Endothelial cell (in vitro differentiated cells): ENCODE data around the gene AGT. TPM values are rescaled to one million over a fixed set of nuclear protein-coding genes. Genes with fewer than 3 reads are reported as not detected.

ENCODE experiments used
- DNase-seq: peaks from one replicate; pipeline ENCODE4 v3.0.0; 2021; ENCODE audit warnings: low spot score
- H3K27ac Mint-ChIP-seq: one replicate; pipeline ENCODE4 v1.8.0; 2021; ENCODE audit warnings: mixed read lengths, inconsistent platforms; ENCODE audit not compliant: unreplicated experiment
- H3K27me3 Mint-ChIP-seq: one replicate; pipeline ENCODE4 v1.8.0; 2021; ENCODE audit warnings: mild to moderate bottlenecking, moderate library complexity, mixed read lengths, inconsistent platforms; ENCODE audit not compliant: unreplicated experiment
- H3K36me3 Mint-ChIP-seq: one replicate; pipeline ENCODE4 v1.8.0; 2021; ENCODE audit warnings: mild to moderate bottlenecking, low read depth, mixed read lengths, inconsistent platforms; ENCODE audit not compliant: unreplicated experiment
- H3K4me1 Mint-ChIP-seq: one replicate; pipeline ENCODE4 v1.8.0; 2021; ENCODE audit warnings: mild to moderate bottlenecking, mixed read lengths, inconsistent platforms; ENCODE audit not compliant: unreplicated experiment
- H3K4me3 Mint-ChIP-seq: one replicate; pipeline ENCODE4 v1.8.0; 2021; ENCODE audit warnings: mild to moderate bottlenecking, mixed read lengths, inconsistent platforms; ENCODE audit not compliant: unreplicated experiment
- H3K9me3 Mint-ChIP-seq: one replicate; pipeline ENCODE4 v1.8.0; 2021; ENCODE audit warnings: mixed read lengths, inconsistent platforms; ENCODE audit not compliant: unreplicated experiment
- total RNA-seq: library from RNA; stranded (reverse); fragmentation: NEBNext Ultra II Directional; extraction: Animal tissue kit (Norgen Biotek cat#: 25700); gene quantifications from one replicate; pipeline ENCODE4 v1.2.1, GENCODE V29; 2021; ENCODE audit not compliant: unreplicated experiment
- TF ChIP-seq, protein P1 (sequence below): fragments of 200-600 bp; sonication (generic); IDR thresholded peaks from one replicate; pipeline ENCODE4 v1.5.0; 2021; ENCODE audit warnings: antibody characterized with exemption; ENCODE audit not compliant: unreplicated experiment

The AGT gene
- total RNA-seq, 1 donor from 2014 or later, result not detected

DNA sequence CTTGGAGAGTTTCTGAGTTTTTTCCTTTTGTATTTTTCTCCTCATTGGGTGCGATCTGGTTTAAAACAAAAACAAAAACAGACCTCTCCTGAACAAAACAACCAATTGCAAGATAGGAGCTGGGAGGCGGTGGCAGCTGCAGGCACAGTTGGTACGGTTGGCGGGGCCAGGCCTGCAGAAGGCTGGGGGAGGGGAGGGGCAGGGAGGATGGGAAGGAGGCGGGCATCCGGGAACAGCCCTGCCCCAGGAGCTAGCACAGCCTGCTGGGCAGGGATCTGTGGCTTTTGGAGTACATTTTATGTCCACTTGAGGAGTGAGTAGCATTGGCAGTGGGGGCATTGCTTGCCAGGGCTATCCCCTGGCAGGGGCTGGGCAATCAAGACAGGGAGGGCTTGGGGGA, 38.5 kb upstream of the AGT start:
- Mint-ChIP-seq H3K27ac (no peak overlapping the region), H3K27me3 (peaks cover 12% of the 10 kb centered on the region), H3K36me3 (no peaks in the 10 kb centered on the region), H3K4me3 (no peak overlapping the region), H3K9me3 (no peaks in the 10 kb centered on the region), H3K4me1 (peaks cover 6% of the 10 kb centered on the region)
- TF ChIP-seq, protein P1, sequence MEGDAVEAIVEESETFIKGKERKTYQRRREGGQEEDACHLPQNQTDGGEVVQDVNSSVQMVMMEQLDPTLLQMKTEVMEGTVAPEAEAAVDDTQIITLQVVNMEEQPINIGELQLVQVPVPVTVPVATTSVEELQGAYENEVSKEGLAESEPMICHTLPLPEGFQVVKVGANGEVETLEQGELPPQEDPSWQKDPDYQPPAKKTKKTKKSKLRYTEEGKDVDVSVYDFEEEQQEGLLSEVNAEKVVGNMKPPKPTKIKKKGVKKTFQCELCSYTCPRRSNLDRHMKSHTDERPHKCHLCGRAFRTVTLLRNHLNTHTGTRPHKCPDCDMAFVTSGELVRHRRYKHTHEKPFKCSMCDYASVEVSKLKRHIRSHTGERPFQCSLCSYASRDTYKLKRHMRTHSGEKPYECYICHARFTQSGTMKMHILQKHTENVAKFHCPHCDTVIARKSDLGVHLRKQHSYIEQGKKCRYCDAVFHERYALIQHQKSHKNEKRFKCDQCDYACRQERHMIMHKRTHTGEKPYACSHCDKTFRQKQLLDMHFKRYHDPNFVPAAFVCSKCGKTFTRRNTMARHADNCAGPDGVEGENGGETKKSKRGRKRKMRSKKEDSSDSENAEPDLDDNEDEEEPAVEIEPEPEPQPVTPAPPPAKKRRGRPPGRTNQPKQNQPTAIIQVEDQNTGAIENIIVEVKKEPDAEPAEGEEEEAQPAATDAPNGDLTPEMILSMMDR, result no peak
- no peak for DNase-seq

- DNase-seq, result no peak
- peaks cover 13% of the 10 kb centered on the region for H3K27me3 Mint-ChIP-seq
- no peak overlapping the region for H3K4me3 Mint-ChIP-seq
- H3K9me3 Mint-ChIP-seq, result no peaks in the 10 kb centered on the region
- no peak overlapping the region for H3K27ac Mint-ChIP-seq
- H3K4me1 Mint-ChIP-seq, result peaks cover 6% of the 10 kb centered on the region
- no peaks in the 10 kb centered on the region for H3K36me3 Mint-ChIP-seq
- TF ChIP-seq, protein P1, result no peak
Measured at GRCh38 chr1:230750986-230751625, 37.2 kb upstream of the AGT start.

- DNase-seq, result no peak
- Mint-ChIP-seq H3K27ac (no peak overlapping the region), H3K9me3 (no peaks in the 10 kb centered on the region), H3K4me1 (peaks cover 6% of the 10 kb centered on the region), H3K4me3 (no peak overlapping the region), H3K36me3 (no peaks in the 10 kb centered on the region), H3K27me3 (peaks cover 13% of the 10 kb centered on the region)
- TF ChIP-seq, protein P1, result no peak
Measured at GRCh38 chr1:230750576-230750975, 36.7 kb upstream of the AGT start.

DNA sequence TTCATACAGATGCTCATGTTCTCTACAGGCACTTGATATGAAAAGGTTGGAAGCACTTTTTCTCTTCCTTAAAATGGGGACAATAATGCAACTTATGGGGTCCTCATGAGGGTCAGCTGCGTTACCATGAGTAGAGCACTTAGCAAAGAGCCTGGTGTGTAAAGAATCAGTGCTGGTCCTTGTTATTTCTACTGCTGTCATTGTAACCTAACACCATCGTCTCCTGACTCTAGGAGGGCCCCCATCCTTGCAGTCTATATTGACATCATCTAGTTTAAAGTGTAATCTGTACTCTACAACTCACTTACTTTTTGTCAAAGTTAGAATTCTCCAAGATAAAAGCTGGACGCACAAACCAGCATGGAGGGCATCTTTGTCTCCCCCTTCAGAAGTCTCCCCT, 35.7 kb upstream of the AGT start:
- Mint-ChIP-seq H3K36me3 (no peaks in the 10 kb centered on the region), H3K27me3 (peaks cover 16% of the 10 kb centered on the region), H3K4me1 (peaks cover 6% of the 10 kb centered on the region), H3K4me3 (no peak overlapping the region), H3K9me3 (no peaks in the 10 kb centered on the region), H3K27ac (no peak overlapping the region)
- no peak for DNase-seq
- TF ChIP-seq, protein P1, result no peak

DNA sequence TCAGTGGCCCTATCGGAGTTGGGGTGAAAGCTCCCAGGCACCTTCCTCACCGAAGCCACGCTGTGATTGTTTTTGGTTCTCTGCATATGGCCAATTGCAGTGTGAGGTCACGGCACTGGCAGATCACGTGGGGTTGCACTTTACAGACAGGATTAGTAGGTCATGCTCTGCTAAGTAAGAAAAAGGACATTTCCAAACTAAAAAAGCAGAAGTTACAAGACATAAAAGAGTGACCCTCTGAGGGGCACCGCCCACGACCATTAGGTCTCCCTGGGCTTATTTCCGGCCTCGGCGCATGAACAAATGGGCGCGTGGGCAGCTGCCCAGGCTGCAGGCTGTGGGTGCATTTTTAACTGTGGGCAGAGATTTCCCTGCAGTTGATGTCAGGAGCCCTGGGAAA, 35.2 kb upstream of the AGT start:
- Mint-ChIP-seq H3K27me3 (peaks cover 16% of the 10 kb centered on the region), H3K36me3 (no peaks in the 10 kb centered on the region), H3K9me3 (no peaks in the 10 kb centered on the region), H3K4me3 (no peak overlapping the region), H3K27ac (no peak overlapping the region), H3K4me1 (peaks cover 9% of the 10 kb centered on the region)
- DNase-seq, result no peak
- TF ChIP-seq, protein P1, result no peak
